ENCODE data around the gene STARD3.

DNA sequence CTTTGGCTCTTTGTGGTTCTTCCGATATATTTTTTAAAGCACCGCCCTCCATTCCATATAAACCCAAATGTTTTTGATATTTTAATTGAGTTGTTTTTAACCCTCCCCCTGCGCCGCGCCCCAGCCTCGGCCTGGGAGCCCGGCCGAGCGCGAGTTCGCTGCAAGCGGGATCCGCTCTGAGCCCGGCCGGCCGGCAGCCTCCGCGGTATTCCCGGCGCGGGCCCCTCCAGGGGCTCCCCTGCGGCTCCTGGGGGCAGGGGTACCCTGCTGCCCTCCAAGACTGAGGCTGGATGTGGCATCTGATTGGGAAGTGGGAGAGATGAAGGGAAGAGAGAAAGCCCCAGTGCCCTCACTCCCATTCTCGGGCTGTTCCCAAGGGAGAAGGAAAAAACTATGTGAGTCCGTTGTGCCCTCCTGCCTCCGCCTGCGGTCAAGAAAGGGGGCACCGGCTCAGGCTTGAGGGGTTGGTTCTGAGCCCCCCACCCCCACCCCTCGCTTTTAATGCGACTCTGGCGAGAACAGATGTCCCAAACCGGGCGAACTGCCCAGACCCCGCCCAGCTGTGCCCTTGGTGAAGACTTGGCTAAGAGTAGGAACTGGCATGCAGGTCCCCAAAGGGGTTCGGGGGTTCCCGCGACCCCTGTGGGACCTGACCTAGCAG is 37.8 kb upstream of the STARD3 start:
- TF ChIP-seq, protein P1, sequence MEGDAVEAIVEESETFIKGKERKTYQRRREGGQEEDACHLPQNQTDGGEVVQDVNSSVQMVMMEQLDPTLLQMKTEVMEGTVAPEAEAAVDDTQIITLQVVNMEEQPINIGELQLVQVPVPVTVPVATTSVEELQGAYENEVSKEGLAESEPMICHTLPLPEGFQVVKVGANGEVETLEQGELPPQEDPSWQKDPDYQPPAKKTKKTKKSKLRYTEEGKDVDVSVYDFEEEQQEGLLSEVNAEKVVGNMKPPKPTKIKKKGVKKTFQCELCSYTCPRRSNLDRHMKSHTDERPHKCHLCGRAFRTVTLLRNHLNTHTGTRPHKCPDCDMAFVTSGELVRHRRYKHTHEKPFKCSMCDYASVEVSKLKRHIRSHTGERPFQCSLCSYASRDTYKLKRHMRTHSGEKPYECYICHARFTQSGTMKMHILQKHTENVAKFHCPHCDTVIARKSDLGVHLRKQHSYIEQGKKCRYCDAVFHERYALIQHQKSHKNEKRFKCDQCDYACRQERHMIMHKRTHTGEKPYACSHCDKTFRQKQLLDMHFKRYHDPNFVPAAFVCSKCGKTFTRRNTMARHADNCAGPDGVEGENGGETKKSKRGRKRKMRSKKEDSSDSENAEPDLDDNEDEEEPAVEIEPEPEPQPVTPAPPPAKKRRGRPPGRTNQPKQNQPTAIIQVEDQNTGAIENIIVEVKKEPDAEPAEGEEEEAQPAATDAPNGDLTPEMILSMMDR (conservative IDR thresholded peaks at IDR 0.05; ENCODE audit: low read length) = no peak
- TF ChIP-seq EZH2phosphoT487 (IDR thresholded peaks at IDR 0.05; ENCODE audit: borderline replicate concordance) = no peak
